ENCODE data around the gene JPT2. TPM values are rescaled to one million over a fixed set of nuclear protein-coding genes. Genes with fewer than 3 reads are reported as not detected.

Gene JPT2
- total and polyA plus RNA-seq, 2 donors (not counting 1 experiment from before 2014, with no cell fraction given), result 15.5 to 41.2 TPM

DNA sequence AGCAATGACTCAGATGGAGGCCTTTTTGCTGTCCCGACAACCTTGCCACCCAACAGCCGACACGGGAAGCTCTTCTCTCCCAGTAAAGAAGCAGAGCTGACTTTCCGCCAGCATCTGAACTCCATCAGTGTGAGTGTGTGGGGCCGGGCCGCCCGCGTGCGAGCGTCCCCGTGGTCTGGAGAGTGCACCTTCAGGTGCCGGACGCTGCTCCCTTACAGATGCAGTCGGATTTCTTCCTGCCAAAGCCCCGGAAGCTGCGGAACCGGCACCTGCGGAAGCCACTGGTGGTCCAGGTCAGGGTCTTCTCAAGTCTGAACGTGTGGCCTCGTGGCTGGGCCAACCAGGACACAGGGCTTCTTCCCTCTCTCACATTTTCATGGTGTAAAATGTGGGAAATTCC lies 15.5 kb upstream of the JPT2 start:
- TF ChIP-seq CTCF (conservative IDR thresholded peaks at IDR 0.05 in 1 of 2, IDR thresholded peaks at IDR 0.05 in 1 of 2; ENCODE audit: low read depth in 1 of 2, low read length in 2 of 2) (no peak), EZH2 (IDR thresholded peaks at IDR 0.05; ENCODE audit: low read length, missing control alignments) (no peak)
- Histone ChIP-seq H2AFZ (ENCODE audit: low read length) (no peak overlapping the region), H3K9ac (ENCODE audit: insufficient read depth, low read length) (no peak overlapping the region), H3K79me2 (ENCODE audit: control insufficient read depth, insufficient read depth, low read length) (no peaks in the 10 kb centered on the region), H3K4me1 (ENCODE audit: control insufficient read depth, extremely low read depth, insufficient read depth, low read length) (no peaks in the 10 kb centered on the region), H3K4me2 (ENCODE audit: extremely low read depth, insufficient read depth, low read length) (no peak overlapping the region), H3K9me3 (ENCODE audit: control insufficient read depth, insufficient read depth, low read depth, low read length) (no peaks in the 10 kb centered on the region), H4K20me1 (ENCODE audit: control insufficient read depth, extremely low read depth, insufficient read depth, low read length) (no peaks in the 10 kb centered on the region), H3K4me3 (replicated peaks in 1 of 4; ENCODE audit: control extremely low read depth in 1 of 4, insufficient read depth in 1 of 4, low read depth in 3 of 4, low read length in 4 of 4) (no peak overlapping the region), H3K27me3 (ENCODE audit: control insufficient read depth, insufficient read depth, low read length) (no peaks in the 10 kb centered on the region), H3K27ac (ENCODE audit: insufficient read depth, low read length) (no peak overlapping the region), H3K36me3 (ENCODE audit: control insufficient read depth, insufficient read depth, low read length) (peaks cover 34% of the 10 kb centered on the region)
- DNase-seq (ENCODE audit: low read depth in 2 of 2), result no peak

DNA sequence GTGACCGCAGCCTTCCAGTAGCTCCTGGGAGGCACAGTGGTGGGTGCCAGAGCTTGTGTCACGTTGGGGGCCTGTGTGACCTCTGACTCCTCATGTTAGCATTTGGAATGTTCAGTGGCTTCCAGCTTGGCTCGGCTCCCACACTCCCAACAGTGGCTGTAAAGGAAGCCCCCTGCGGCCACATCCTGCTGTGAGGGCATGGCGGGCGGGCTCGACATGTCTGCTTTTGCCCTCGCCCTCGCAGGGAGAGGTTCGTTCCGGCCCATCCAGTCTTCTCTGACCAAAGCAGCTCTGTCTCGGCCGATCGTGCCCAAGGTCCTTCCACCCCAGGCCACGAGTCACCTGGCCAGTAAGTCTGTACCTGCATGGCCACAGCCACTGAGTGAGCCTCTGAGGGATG lies 12.2 kb upstream of the JPT2 start:
- no peaks in the 10 kb centered on the region for H3K4me1 ChIP-seq (ENCODE audit: control insufficient read depth, extremely low read depth, insufficient read depth, low read length)
- no peaks in the 10 kb centered on the region for H3K9me3 ChIP-seq (ENCODE audit: control insufficient read depth, insufficient read depth, low read depth, low read length)
- H4K20me1 ChIP-seq (ENCODE audit: control insufficient read depth, extremely low read depth, insufficient read depth, low read length), result no peaks in the 10 kb centered on the region
- no peak overlapping the region for H3K27ac ChIP-seq (ENCODE audit: insufficient read depth, low read length)
- no peak for DNase-seq (ENCODE audit: low read depth in 2 of 2)
- TF ChIP-seq CTCF (conservative IDR thresholded peaks at IDR 0.05 in 1 of 2, IDR thresholded peaks at IDR 0.05 in 1 of 2; ENCODE audit: low read depth in 1 of 2, low read length in 2 of 2) (no peak), EZH2 (IDR thresholded peaks at IDR 0.05; ENCODE audit: low read length, missing control alignments) (no peak)
- H2AFZ ChIP-seq (ENCODE audit: low read length), result no peak overlapping the region
- no peak overlapping the region for H3K9ac ChIP-seq (ENCODE audit: insufficient read depth, low read length)
- no peak overlapping the region for H3K4me2 ChIP-seq (ENCODE audit: extremely low read depth, insufficient read depth, low read length)
- H3K4me3 ChIP-seq (replicated peaks in 1 of 4; ENCODE audit: control extremely low read depth in 1 of 4, insufficient read depth in 1 of 4, low read depth in 3 of 4, low read length in 4 of 4), result no peak overlapping the region
- no peaks in the 10 kb centered on the region for H3K79me2 ChIP-seq (ENCODE audit: control insufficient read depth, insufficient read depth, low read length)
- peaks cover 49% of the 10 kb centered on the region for H3K36me3 ChIP-seq (ENCODE audit: control insufficient read depth, insufficient read depth, low read length)
- H3K27me3 ChIP-seq (ENCODE audit: control insufficient read depth, insufficient read depth, low read length), result no peaks in the 10 kb centered on the region

DNA sequence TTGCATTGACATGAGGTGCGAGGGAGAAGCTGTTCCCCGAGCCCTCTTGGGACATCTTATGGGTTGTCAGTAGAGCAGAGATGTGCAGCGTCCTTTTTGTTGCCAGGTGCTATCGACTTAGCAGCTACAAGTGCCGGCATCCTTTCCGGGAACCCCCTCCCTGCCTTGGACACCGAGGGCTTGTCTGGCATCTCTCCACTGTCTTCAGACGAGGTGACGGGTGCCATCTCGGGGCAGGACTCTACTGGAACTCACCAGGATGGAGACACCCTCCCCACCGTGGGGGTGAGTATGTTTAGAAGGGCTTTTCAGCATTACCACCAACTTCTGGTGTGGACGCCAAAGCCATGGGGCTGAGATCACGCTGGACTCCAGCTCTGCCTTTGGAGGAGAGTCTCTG lies 11.8 kb upstream of the JPT2 start:
- H3K9ac ChIP-seq (ENCODE audit: insufficient read depth, low read length), result no peak overlapping the region
- no peak overlapping the region for H3K27ac ChIP-seq (ENCODE audit: insufficient read depth, low read length)
- no peak for DNase-seq (ENCODE audit: low read depth in 2 of 2)
- no peak for TF ChIP-seq CTCF (conservative IDR thresholded peaks at IDR 0.05 in 1 of 2, IDR thresholded peaks at IDR 0.05 in 1 of 2; ENCODE audit: low read depth in 1 of 2, low read length in 2 of 2)
- TF ChIP-seq EZH2 (IDR thresholded peaks at IDR 0.05; ENCODE audit: low read length, missing control alignments), result no peak
- H4K20me1 ChIP-seq (ENCODE audit: control insufficient read depth, extremely low read depth, insufficient read depth, low read length), result no peaks in the 10 kb centered on the region
- no peak overlapping the region for H2AFZ ChIP-seq (ENCODE audit: low read length)
- no peaks in the 10 kb centered on the region for H3K79me2 ChIP-seq (ENCODE audit: control insufficient read depth, insufficient read depth, low read length)
- no peak overlapping the region for H3K4me2 ChIP-seq (ENCODE audit: extremely low read depth, insufficient read depth, low read length)
- no peaks in the 10 kb centered on the region for H3K27me3 ChIP-seq (ENCODE audit: control insufficient read depth, insufficient read depth, low read length)
- peaks cover 52% of the 10 kb centered on the region for H3K36me3 ChIP-seq (ENCODE audit: control insufficient read depth, insufficient read depth, low read length)
- H3K9me3 ChIP-seq (ENCODE audit: control insufficient read depth, insufficient read depth, low read depth, low read length), result no peaks in the 10 kb centered on the region
- H3K4me1 ChIP-seq (ENCODE audit: control insufficient read depth, extremely low read depth, insufficient read depth, low read length), result no peaks in the 10 kb centered on the region
- no peak overlapping the region for H3K4me3 ChIP-seq (replicated peaks in 1 of 4; ENCODE audit: control extremely low read depth in 1 of 4, insufficient read depth in 1 of 4, low read depth in 3 of 4, low read length in 4 of 4)
